Right cardiac atrium (tissue), 5 donors: Measurements from ENCODE around the gene CCSER1. TPM values are rescaled to one million over a fixed set of nuclear protein-coding genes. Genes with fewer than 3 reads are reported as not detected.
A peak's percentile ranks its signal among the peaks of the same experiment; 100 is the strongest.

Source experiments
- ATAC-seq, 2 donors: fragments of 200-7000 bp; cut with Tn5 transposase; one replicate each; pipeline versions ENCODE4 v1.8.0 to v1.9.1; 2020; ENCODE audit warnings: moderate library complexity in 2 of 2, mild to moderate bottlenecking in 1 of 2
- DNase-seq, 3 donors: peaks; one replicate each; pipeline ENCODE4 v3.0.0-alpha.2; 2020
- H3K27ac ChIP-seq: one replicate; pipeline ENCODE4 v1.5.1; 2013; ENCODE audit warnings: mild to moderate bottlenecking, low read length, control low read depth, moderate library complexity
- H3K27me3 ChIP-seq: one replicate; pipeline ENCODE4 v1.6.1; 2013; ENCODE audit not compliant: control insufficient read depth, insufficient read depth
- H3K4me1 ChIP-seq: one replicate; pipeline ENCODE4 v1.6.1; 2013; ENCODE audit warnings: low read length; ENCODE audit not compliant: control insufficient read depth, insufficient read depth
- H3K4me3 ChIP-seq: one replicate; pipeline ENCODE4 v1.5.1; 2013; ENCODE audit warnings: low read length, control low read depth
- H3K9me3 ChIP-seq: one replicate; pipeline ENCODE4 v1.6.1; 2013; ENCODE audit warnings: low read length; ENCODE audit not compliant: control insufficient read depth
- WGBS: extraction: QIAGEN DNeasy Blood & Tissue Kit; methylation state at CpG from one replicate; pipeline ENCODE4 v1.1.7; 2013; 5-methylcytosine and 5-hydroxymethylcytosine counted together
- intact Hi-C, 4 donors: fragments of 100-400 bp; cut with DNase I; formaldehyde crosslinking; loops; one replicate each; pipeline versions ENCODE4 v1.11.0 to v1.14.0; 2022 to 2023
- polyA plus RNA-seq: library from polyadenylated mRNA; stranded (reverse); fragments of 200-250 nt; gene quantifications from one replicate; pipeline ENCODE4 v1.2.3, GENCODE V29; 2013
- total RNA-seq, 4 donors: library from RNA; stranded (reverse); fragmentation: NEBNext Ultra II Directional; extraction: Animal tissue kit (Norgen Biotek cat#: 25700); gene quantifications; one replicate each; pipeline ENCODE4 v1.2.1, GENCODE V29; 2021
- donor health status: healthy with polysubstance abuse.
- donor health status: DM: no; HTN: yes; CAD: no.
- donor health status: DM: no; HTN: no; CAD: no.
- donor health status: DM: no; HTN: yes; CAD: no; lungs with severe emphysema.
- donor health status: DM: yes; HTN: yes; CAD: no.

CCSER1 gene
- total and polyA plus RNA-seq, 5 donors = 2.7 to 12.9 (median 10.4) TPM

- intact Hi-C loops = no loop called here
- no peak overlapping the region for H3K4me3 ChIP-seq
- 86% methylated on average over 2 of the region's 2 CpGs for WGBS
- H3K27me3 ChIP-seq = no peaks in the 10 kb centered on the region
- H3K4me1 ChIP-seq = no peaks in the 10 kb centered on the region
- no peak overlapping the region for H3K27ac ChIP-seq
- ATAC-seq = no peak
- H3K9me3 ChIP-seq = no peaks in the 10 kb centered on the region
- DNase-seq = no peak
Measured at GRCh38 chr4:90198086-90198847, 71.1 kb downstream of the CCSER1 start.

- Histone ChIP-seq H3K4me1 (peaks cover 2% of the 10 kb centered on the region), H3K9me3 (no peaks in the 10 kb centered on the region), H3K27ac (no peak overlapping the region), H3K27me3 (no peaks in the 10 kb centered on the region), H3K4me3 (no peak overlapping the region)
- WGBS = 90% methylated on average over 10 of the region's 10 CpGs
- ATAC-seq (no peak), DNase-seq (no peak)
- intact Hi-C loops = no loop called here
Measured at GRCh38 chr4:90207887-90208454, 80.8 kb downstream of the CCSER1 start.

GRCh38 chr4:90209922-90210321, 82.7 kb downstream of the CCSER1 start:
- no peak for DNase-seq
- 43% methylated on average over 1 of the region's 1 CpG for WGBS
- Histone ChIP-seq H3K27me3 (no peaks in the 10 kb centered on the region), H3K9me3 (no peaks in the 10 kb centered on the region), H3K27ac (no peak overlapping the region), H3K4me1 (peaks cover 2% of the 10 kb centered on the region), H3K4me3 (no peak overlapping the region)
- peak; percentile 26 to 90 for ATAC-seq
- intact Hi-C loops = no loop called here

GRCh38 chr4:90211174-90211573, 84.0 kb downstream of the CCSER1 start:
- no peak overlapping the region for H3K4me3 ChIP-seq
- no peaks in the 10 kb centered on the region for H3K27me3 ChIP-seq
- DNase-seq = no peak
- WGBS = 72% methylated on average over 1 of the region's 1 CpG
- H3K4me1 ChIP-seq = peaks cover 2% of the 10 kb centered on the region
- no peaks in the 10 kb centered on the region for H3K9me3 ChIP-seq
- intact Hi-C loops = no loop called here
- no peak overlapping the region for H3K27ac ChIP-seq
- no peak for ATAC-seq

GRCh38 chr4:90215286-90215685, 88.1 kb downstream of the CCSER1 start:
- Histone ChIP-seq H3K4me3 (no peak overlapping the region), H3K4me1 (no peaks in the 10 kb centered on the region), H3K9me3 (no peaks in the 10 kb centered on the region), H3K27ac (no peak overlapping the region), H3K27me3 (no peaks in the 10 kb centered on the region)
- WGBS = 51% methylated on average over 1 of the region's 1 CpG
- no peak for DNase-seq
- intact Hi-C loops = loop anchor here in 1 of 4 donors (5.0 kb wide), 1 partner anchor 83 kb away; no protein-coding TSS in a partner anchor
- no peak for ATAC-seq

- no peaks in the 10 kb centered on the region for H3K9me3 ChIP-seq
- H3K4me1 ChIP-seq = no peaks in the 10 kb centered on the region
- DNase-seq (no peak), ATAC-seq (no peak)
- WGBS = 88% methylated on average over 3 of the region's 3 CpGs
- H3K27ac ChIP-seq = no peak overlapping the region
- H3K4me3 ChIP-seq = no peak overlapping the region
- intact Hi-C loops = loop anchor here in 1 of 4 donors (5.0 kb wide), 1 partner anchor 88 kb away; no protein-coding TSS in a partner anchor
- H3K27me3 ChIP-seq = no peaks in the 10 kb centered on the region
Measured at GRCh38 chr4:90219822-90220221, 92.6 kb downstream of the CCSER1 start.

- no peak for ATAC-seq
- intact Hi-C loops = no loop called here
- WGBS = 43% methylated on average over 4 of the region's 4 CpGs
Measured at GRCh38 chr4:90220459-90220858, 93.3 kb downstream of the CCSER1 start.

GRCh38 chr4:90226734-90227133, 99.5 kb downstream of the CCSER1 start:
- DNase-seq = no peak
- Histone ChIP-seq H3K4me1 (no peaks in the 10 kb centered on the region), H3K27ac (no peak overlapping the region), H3K27me3 (no peaks in the 10 kb centered on the region), H3K9me3 (no peaks in the 10 kb centered on the region), H3K4me3 (no peak overlapping the region)
- intact Hi-C loops = no loop called here
- ATAC-seq = no peak

More at GRCh38 chr4:90220459-90220858, 93.3 kb downstream of the CCSER1 start:
- DNase-seq = no peak
- H3K9me3 ChIP-seq = no peaks in the 10 kb centered on the region
- H3K27ac ChIP-seq = no peak overlapping the region
- no peak overlapping the region for H3K4me3 ChIP-seq
- H3K4me1 ChIP-seq = no peaks in the 10 kb centered on the region
- no peaks in the 10 kb centered on the region for H3K27me3 ChIP-seq

GRCh38 chr4:90227177-90227576, 100.0 kb downstream of the CCSER1 start:
- DNase-seq (no peak), ATAC-seq (no peak)
- intact Hi-C loops = no loop called here
- H3K27ac ChIP-seq = no peak overlapping the region
- 95% methylated on average over 3 of the region's 3 CpGs for WGBS
- H3K9me3 ChIP-seq = no peaks in the 10 kb centered on the region
- no peaks in the 10 kb centered on the region for H3K4me1 ChIP-seq
- H3K27me3 ChIP-seq = no peaks in the 10 kb centered on the region
- no peak overlapping the region for H3K4me3 ChIP-seq

- 27% methylated on average over 8 of the region's 8 CpGs for WGBS
- H3K4me1 ChIP-seq = no peaks in the 10 kb centered on the region
- H3K27me3 ChIP-seq = no peaks in the 10 kb centered on the region
- intact Hi-C loops = no loop called here
- DNase-seq = peak; percentile 38 to 73 (median 70)
- H3K27ac ChIP-seq = peak overlapping the region; percentile 48
- peak; percentile 94 to 95 for ATAC-seq
- H3K4me3 ChIP-seq = no peak overlapping the region
- H3K9me3 ChIP-seq = no peaks in the 10 kb centered on the region
Measured at GRCh38 chr4:90234916-90235547, 107.8 kb downstream of the CCSER1 start.

GRCh38 chr4:90237751-90238530, 110.7 kb downstream of the CCSER1 start:
- Histone ChIP-seq H3K27ac (no peak overlapping the region), H3K4me3 (no peak overlapping the region), H3K4me1 (no peaks in the 10 kb centered on the region), H3K9me3 (no peaks in the 10 kb centered on the region), H3K27me3 (no peaks in the 10 kb centered on the region)
- ATAC-seq (no peak), DNase-seq (no peak)
- intact Hi-C loops = no loop called here
- WGBS = 76% methylated on average over 4 of the region's 4 CpGs
